GM23248 (cell line): ENCODE data around the gene MARCHF4. TPM values are rescaled to one million over a fixed set of nuclear protein-coding genes. Genes with fewer than 3 reads are reported as not detected.

Experiments used
- DNase-seq: peaks from one replicate; pipeline ENCODE4 v3.0.0-alpha.2; 2015
- H2AFZ ChIP-seq: fragments of 200-600 bp; sonication (generic); 2 replicates; pipeline ENCODE4 v1.6.1; 2016; ENCODE audit warnings: antibody characterized with exemption
- H3F3A ChIP-seq: fragments of 200-600 bp; sonication (generic); 2 replicates; pipeline ENCODE4 v1.6.1; 2016; ENCODE audit warnings: mild to moderate bottlenecking, antibody characterized with exemption, mixed run types; ENCODE audit not compliant: insufficient read depth
- H3K27ac ChIP-seq: fragments of 200-600 bp; sonication (generic); 2 replicates; pipeline ENCODE4 v1.5.1; 2016; ENCODE audit warnings: mild to moderate bottlenecking
- H3K27me3 ChIP-seq: fragments of 200-600 bp; sonication (generic); replicated peaks from 2 replicates; pipeline ENCODE4 v1.6.1; 2016; ENCODE audit warnings: mild to moderate bottlenecking; ENCODE audit not compliant: insufficient read depth
- H3K36me3 ChIP-seq: fragments of 200-600 bp; sonication (generic); 2 replicates; pipeline ENCODE4 v1.6.1; 2016; ENCODE audit warnings: low read depth, mild to moderate bottlenecking
- H3K4me1 ChIP-seq: fragments of 200-600 bp; sonication (generic); 2 replicates; pipeline ENCODE4 v1.6.1; 2016; ENCODE audit warnings: mild to moderate bottlenecking; ENCODE audit not compliant: insufficient read depth
- H3K4me2 ChIP-seq: fragments of 200-600 bp; sonication (generic); one replicate; pipeline ENCODE4 v1.6.1; 2016; ENCODE audit warnings: mild to moderate bottlenecking; ENCODE audit not compliant: unreplicated experiment
- H3K4me3 ChIP-seq: fragments of 200-600 bp; sonication (generic); 2 replicates; pipeline ENCODE4 v1.5.1; 2016; ENCODE audit warnings: mild to moderate bottlenecking
- H3K79me2 ChIP-seq: fragments of 200-600 bp; sonication (generic); 2 replicates; pipeline ENCODE4 v1.6.1; 2016; ENCODE audit warnings: mild to moderate bottlenecking; ENCODE audit not compliant: insufficient read depth
- H3K9ac ChIP-seq: fragments of 200-600 bp; sonication (generic); 2 replicates; pipeline ENCODE4 v1.6.1; 2016; ENCODE audit warnings: mild to moderate bottlenecking
- H3K9me2 ChIP-seq: fragments of 200-600 bp; sonication (generic); 2 replicates; pipeline ENCODE4 v1.6.1; 2016; ENCODE audit warnings: mixed run types, mild to moderate bottlenecking, moderate library complexity; ENCODE audit not compliant: insufficient read depth
- H3K9me3 ChIP-seq: fragments of 200-600 bp; sonication (generic); one replicate; pipeline ENCODE4 v1.6.1; 2017; ENCODE audit warnings: low read depth
- H4K20me1 ChIP-seq: fragments of 200-600 bp; sonication (generic); 2 replicates; pipeline ENCODE4 v1.6.0; 2016; ENCODE audit not compliant: insufficient read depth
- EZH2 ChIP-seq: fragments of 200-600 bp; sonication (generic); IDR thresholded peaks from 2 replicates; pipeline ENCODE4 v1.6.1; 2018; ENCODE audit warnings: antibody characterized with exemption, mild to moderate bottlenecking; ENCODE audit not compliant: insufficient read depth, poor library complexity, severe bottlenecking
- EZH2phosphoT487 ChIP-seq: fragments of 200-600 bp; sonication (generic); IDR thresholded peaks from 2 replicates; pipeline ENCODE4 v1.6.1; 2018; ENCODE audit warnings: antibody characterized with exemption, moderate library complexity, mild to moderate bottlenecking, low read depth; ENCODE audit not compliant: insufficient read depth
- WGBS, 2 experiments: methylation state at CpG; one replicate each; pipeline ENCODE4 v1.1.6; 2015 to 2017; ENCODE audit warnings: low lambda C conversion rate in 2 of 2, low coverage in 1 of 2; ENCODE audit errors: missing lambda C conversion rate in 2 of 2; 5-methylcytosine and 5-hydroxymethylcytosine counted together
- in situ Hi-C: fragments of 300-500 bp; cut with MboI; formaldehyde crosslinking; loops from 2 replicates; pipeline ENCODE4 v1.15.0; 2020
- polyA plus RNA-seq: library from polyadenylated mRNA; unstranded; fragments of >200 nt; fragmentation: Nextera tagmentation; extraction: Ambion mirVana; gene quantifications from 2 replicates; pipeline ENCODE4 v1.2.1, GENCODE V29; 2016
- total RNA-seq: library from RNA; depleted of rRNA; stranded (reverse); fragments of >200 nt; shearing (Covaris generic); gene quantifications from 2 replicates; pipeline ENCODE4 v1.2.3, GENCODE V29; 2014

The MARCHF4 gene
- total and polyA plus RNA-seq, 2 experiments from 2014 or later, result 7.8 to 14.5 TPM

GRCh38 chr2:216348756-216349308, 23.5 kb downstream of the MARCHF4 start:
- peaks cover 45% of the 10 kb centered on the region for H3K4me1 ChIP-seq
- H3K9me3 ChIP-seq, result no peaks in the 10 kb centered on the region
- H3K27me3 ChIP-seq, result no peaks in the 10 kb centered on the region
- no peaks in the 10 kb centered on the region for H3K9me2 ChIP-seq
- no peaks in the 10 kb centered on the region for H3K36me3 ChIP-seq
- H4K20me1 ChIP-seq, result no peaks in the 10 kb centered on the region
- no peak overlapping the region for H2AFZ ChIP-seq
- H3K4me3 ChIP-seq, result no peak overlapping the region
- WGBS, 2 experiments, result 29 to 34% methylated on average over 3 of the region's 3 CpGs
- DNase-seq, result peak; percentile 91
- H3K9ac ChIP-seq, result no peak overlapping the region
- peaks cover 91% of the 10 kb centered on the region for H3K79me2 ChIP-seq
- peaks cover 35% of the 10 kb centered on the region for H3F3A ChIP-seq
- H3K27ac ChIP-seq, result peak overlapping the region; percentile 52
- in situ Hi-C loops, result no loop called here
- TF ChIP-seq EZH2 (no peak), EZH2phosphoT487 (no peak)
- no peak overlapping the region for H3K4me2 ChIP-seq

GRCh38 chr2:216346781-216347180, 25.5 kb downstream of the MARCHF4 start:
- H3K4me1 ChIP-seq, result peaks cover 55% of the 10 kb centered on the region
- H3K4me2 ChIP-seq, result no peak overlapping the region

DNA sequence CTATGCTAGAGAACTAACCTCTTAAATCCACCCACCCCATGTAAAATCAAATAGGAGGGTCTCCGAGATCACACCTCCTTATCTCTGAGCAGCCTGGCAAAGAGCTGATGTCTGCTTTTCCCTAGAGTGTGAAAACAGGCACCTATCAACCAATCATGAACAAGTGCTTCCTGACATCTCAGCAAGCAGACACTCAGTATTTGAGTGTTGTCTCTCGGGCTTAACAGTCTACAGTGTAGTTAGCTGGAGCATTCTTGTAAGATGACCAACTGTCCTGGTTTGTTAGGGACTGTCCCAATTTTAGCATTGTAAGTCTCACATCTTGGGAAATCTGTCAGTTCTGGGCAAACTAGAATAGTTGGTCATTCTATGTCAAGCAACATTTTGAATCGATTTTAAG, 26.4 kb downstream of the MARCHF4 start:
- H3K36me3 ChIP-seq, result no peaks in the 10 kb centered on the region
- H3K4me1 ChIP-seq, result peaks cover 61% of the 10 kb centered on the region
- H3K9me2 ChIP-seq, result no peaks in the 10 kb centered on the region
- H3F3A ChIP-seq, result peaks cover 47% of the 10 kb centered on the region
- H4K20me1 ChIP-seq, result no peaks in the 10 kb centered on the region
- no peaks in the 10 kb centered on the region for H3K9me3 ChIP-seq
- peaks cover 91% of the 10 kb centered on the region for H3K79me2 ChIP-seq
- 0 out of 2 replicates have a peak overlapping the region, but pooled peaks have one; percentile 3 for H3K9ac ChIP-seq
- H3K27me3 ChIP-seq, result no peaks in the 10 kb centered on the region
- H3K4me3 ChIP-seq, result no peak overlapping the region
- no peak overlapping the region for H3K27ac ChIP-seq
- H2AFZ ChIP-seq, result no peak overlapping the region
- WGBS, 2 experiments, result 45 to 49% methylated on average over 3 of the region's 3 CpGs
- peak; percentile 44 for DNase-seq
- in situ Hi-C loops, result no loop called here
- H3K4me2 ChIP-seq, result no peak overlapping the region
- TF ChIP-seq EZH2phosphoT487 (no peak), EZH2 (no peak)

More at GRCh38 chr2:216346781-216347180, 25.5 kb downstream of the MARCHF4 start:
- no peak for TF ChIP-seq EZH2phosphoT487
- no peak for TF ChIP-seq EZH2
- Histone ChIP-seq H3K4me3 (no peak overlapping the region), H4K20me1 (no peaks in the 10 kb centered on the region), H3K9me2 (no peaks in the 10 kb centered on the region), H3F3A (peaks cover 40% of the 10 kb centered on the region), H3K9me3 (no peaks in the 10 kb centered on the region), H3K27me3 (no peaks in the 10 kb centered on the region), H3K36me3 (no peaks in the 10 kb centered on the region), H3K9ac (no peak overlapping the region), H3K79me2 (peaks cover 90% of the 10 kb centered on the region), H3K27ac (no peak overlapping the region), H2AFZ (no peak overlapping the region)
- 98 to 100% methylated on average over 3 of the region's 3 CpGs for WGBS, 2 experiments
- DNase-seq, result no peak
- in situ Hi-C loops, result no loop called here

DNA sequence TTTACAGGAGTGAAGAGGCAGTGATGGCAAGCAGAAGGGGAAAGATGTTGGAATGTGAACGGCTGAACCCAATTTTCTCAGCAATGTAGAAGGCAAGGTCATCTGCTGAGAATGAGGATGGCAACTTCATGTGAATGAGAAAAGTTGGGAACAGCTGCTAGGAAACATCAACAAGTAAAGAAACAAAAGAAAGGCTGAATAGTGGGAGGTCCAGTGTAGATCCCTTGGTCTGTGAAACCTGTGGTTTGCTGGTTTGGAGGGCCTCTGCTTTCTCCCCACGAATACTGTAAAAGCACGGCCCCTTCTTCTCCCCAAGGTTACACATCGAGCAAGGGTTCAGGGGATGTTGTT, 27.4 kb downstream of the MARCHF4 start:
- Histone ChIP-seq H3K27ac (peak overlapping the region; percentile 63), H3K9ac (no peak overlapping the region), H3K4me2 (no peak overlapping the region), H3K9me3 (no peaks in the 10 kb centered on the region), H3K36me3 (no peaks in the 10 kb centered on the region), H4K20me1 (no peaks in the 10 kb centered on the region), H3K4me3 (no peak overlapping the region), H2AFZ (no peak overlapping the region), H3K4me1 (peaks cover 63% of the 10 kb centered on the region), H3K27me3 (no peaks in the 10 kb centered on the region), H3K9me2 (no peaks in the 10 kb centered on the region), H3F3A (peaks cover 52% of the 10 kb centered on the region), H3K79me2 (peaks cover 88% of the 10 kb centered on the region)
- 41 to 63% methylated on average over 4 of the region's 4 CpGs for WGBS, 2 experiments
- peak; percentile 58 for DNase-seq
- in situ Hi-C loops, result no loop called here
- no peak for TF ChIP-seq EZH2
- TF ChIP-seq EZH2phosphoT487, result no peak
